Sciatic nerve (tissue), 2 donors: ENCODE measurements around the gene LEMD2. TPM values are rescaled to one million over a fixed set of nuclear protein-coding genes. Genes with fewer than 3 reads are reported as not detected.

Experiments
- ATAC-seq: fragments of 200-7000 bp; cut with Tn5 transposase; one replicate; pipeline ENCODE4 v1.9.1; 2020; ENCODE audit warnings: mild to moderate bottlenecking, moderate library complexity
- DNase-seq: peaks from one replicate; pipeline ENCODE4 v3.0.0-alpha.2; 2020; ENCODE audit warnings: low spot score
- intact Hi-C: fragments of 100-400 bp; cut with DNase I; formaldehyde crosslinking; loops from one replicate; pipeline ENCODE4 v1.14.2; 2022
- total RNA-seq: library from RNA; stranded (reverse); fragmentation: NEBNext Ultra II Directional; extraction: Animal tissue kit (Norgen Biotek cat#: 25700); gene quantifications from one replicate; pipeline ENCODE4 v1.2.1, GENCODE V29; 2021
- donor health status: DM: no; HTN: no; CAD: no.
- donor health status: DM: no; HTN: no; CAD: no.

Gene LEMD2
- total RNA-seq, 1 donor from 2014 or later: 55.2 TPM

DNA sequence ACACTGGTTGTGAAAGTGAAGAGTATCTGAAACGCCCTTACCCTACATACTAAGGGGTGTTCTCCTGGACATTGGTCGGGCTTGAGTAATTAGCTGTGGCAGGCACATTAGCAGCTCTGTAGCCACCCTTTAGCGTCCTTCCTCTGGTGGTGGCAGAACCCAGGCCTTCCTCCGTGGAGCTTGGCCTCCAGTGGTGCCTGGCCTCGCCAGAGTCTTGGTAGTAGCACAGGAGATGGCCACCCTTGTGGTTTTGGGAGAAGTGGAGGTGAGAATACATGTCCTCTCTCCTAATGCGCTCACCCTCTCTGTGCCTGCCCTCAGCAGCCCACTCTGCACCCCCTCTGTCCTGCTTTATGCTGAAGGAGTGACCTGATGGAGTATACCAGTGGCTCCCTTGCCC lies 59.9 kb downstream of the LEMD2 start:
- no peak for ATAC-seq
- no peak for DNase-seq
- intact Hi-C loops: no loop called here

DNA sequence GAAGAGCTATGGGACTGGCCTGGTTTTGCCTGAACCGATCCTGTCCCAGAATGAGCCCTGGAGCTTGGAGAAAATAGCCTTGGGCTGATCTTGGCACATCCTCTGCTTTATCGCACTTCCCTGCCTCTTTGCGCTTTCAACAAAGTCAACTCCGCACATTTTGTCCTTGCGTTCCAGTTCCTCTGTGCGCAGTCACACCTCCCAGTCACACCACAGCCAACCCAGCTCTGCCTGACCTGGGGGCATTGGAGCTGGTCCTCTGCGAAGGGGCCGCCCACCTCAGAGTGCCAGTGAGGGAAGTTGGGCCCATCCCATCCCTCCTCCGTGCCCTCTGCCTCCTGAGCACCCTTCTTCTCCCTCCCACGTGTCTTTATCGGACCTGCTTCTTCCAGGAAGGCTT lies 60.5 kb downstream of the LEMD2 start:
- DNase-seq: no peak
- intact Hi-C loops: no loop called here
- no peak for ATAC-seq

DNA sequence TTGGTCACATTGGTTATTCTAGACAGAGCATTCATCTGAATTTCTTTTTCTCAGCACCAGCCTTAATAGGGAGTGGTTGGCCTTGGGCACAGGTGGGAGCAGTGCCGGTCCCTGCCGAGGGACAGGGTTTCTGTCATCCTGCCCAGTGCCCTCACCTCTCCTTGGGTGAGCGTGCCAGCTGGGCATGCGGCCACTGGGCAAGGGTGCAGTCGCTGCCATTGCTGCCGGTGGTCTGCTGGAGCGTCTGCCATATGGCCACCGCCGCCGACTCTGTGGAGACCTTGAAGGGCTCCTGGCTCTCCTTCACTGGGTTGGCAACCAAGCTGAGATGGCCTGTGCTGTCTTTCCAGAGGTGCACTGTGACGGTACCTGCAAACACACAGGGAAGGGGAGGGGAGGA lies 61.0 kb downstream of the LEMD2 start:
- DNase-seq (no peak), ATAC-seq (no peak)
- intact Hi-C loops: no loop called here

DNA sequence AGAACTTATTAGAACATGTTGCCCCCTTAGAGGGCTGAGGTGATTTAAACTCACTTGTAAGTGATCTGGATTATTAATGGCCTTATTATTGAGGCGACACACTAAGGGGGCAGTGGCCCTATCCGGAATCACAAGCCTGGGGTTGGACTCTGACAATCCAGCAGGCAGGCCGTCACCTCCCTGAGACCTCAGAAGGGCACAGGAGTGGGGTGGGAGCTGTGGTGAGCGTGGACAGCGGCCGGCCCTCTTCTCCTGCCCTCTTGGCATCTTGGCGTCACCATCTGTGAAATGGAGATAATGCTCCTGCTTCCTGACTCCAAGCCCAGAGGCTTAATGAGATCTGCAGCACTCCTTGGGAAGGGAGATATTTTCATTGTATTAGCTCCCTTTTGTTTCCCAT lies 61.8 kb downstream of the LEMD2 start:
- intact Hi-C loops: no loop called here
- no peak for ATAC-seq
- DNase-seq: no peak

DNA sequence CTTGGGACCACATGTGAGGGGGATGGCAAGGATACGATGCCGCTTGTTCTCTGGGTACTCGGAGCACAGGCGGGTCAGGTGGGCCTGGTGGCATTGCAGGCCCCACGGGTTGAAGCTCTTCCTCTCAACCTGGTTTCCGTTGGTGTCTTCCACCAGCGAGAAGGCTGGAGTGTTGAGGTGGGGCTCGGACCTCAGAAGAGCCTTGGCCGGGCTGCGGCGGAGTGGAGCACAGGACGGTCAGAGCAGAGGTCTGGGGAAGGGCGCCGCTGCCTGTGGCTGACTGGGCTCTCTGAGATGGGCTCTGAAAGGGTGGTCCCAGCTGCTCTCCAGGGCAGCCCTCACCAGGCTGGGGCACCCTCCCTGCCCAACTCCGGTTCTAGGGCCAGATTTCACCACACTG lies 62.2 kb downstream of the LEMD2 start:
- intact Hi-C loops: no loop called here
- ATAC-seq (no peak), DNase-seq (no peak)

DNA sequence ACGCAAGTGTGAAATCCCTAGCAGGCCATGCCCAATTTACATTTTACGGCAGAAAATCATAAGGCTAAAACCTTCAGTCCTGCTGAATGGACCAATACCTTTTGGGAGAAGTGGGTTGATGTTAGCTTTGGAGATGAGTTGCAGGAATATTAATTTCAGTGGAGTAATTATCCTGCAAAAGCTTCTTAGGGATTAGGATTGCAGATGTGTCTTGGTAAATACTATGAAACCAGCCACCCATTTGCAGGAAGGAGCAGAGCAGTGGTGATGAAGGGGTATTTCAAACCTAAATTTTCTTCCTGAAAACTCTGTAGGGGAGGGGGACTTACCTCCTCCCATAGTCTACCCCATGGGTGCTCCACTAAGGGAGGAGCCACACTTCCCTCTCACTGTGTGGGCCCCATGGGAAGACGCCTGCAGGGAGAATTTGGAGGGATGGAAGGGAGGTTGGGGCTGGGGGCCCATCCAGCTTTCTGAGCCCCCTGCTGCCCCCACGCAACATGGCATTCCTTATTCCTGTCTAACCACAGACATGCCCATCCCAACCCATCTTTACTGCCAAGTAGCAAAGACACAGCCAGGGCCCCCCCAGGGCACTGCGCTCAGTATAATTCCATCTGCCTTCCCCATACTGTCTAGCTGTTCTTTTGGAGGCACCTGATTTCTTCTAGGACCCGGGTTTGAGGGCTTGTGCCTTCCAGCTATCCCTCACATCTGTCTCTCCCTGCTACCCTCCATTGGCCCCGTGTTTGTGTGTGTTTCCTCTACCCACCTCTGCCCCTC lies 62.8 kb downstream of the LEMD2 start:
- ATAC-seq: no peak

DNA sequence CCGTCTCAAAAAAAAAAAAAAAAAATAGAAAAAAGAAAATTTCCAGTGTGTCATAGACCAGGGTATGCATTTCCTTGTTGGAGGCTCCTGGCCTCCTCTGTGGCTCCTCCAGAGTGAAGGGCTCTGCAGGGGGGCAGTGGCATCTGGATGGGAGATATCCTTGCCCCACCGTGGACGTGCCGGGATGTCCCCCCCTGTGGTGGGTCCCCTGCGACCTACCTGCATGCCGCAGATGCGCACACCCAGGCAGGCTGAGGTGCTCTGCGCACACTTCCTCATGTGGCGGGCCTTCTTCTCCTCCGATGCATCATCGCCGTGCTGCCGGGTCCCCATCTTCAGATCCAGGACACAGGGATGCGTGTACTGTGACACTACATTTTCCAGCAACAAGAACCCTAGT lies 63.7 kb downstream of the LEMD2 start:
- intact Hi-C loops: no loop called here
- no peak for DNase-seq

More for the DNA sequence above, 62.8 kb downstream of the LEMD2 start:
- intact Hi-C loops: no loop called here
- DNase-seq: no peak

DNA sequence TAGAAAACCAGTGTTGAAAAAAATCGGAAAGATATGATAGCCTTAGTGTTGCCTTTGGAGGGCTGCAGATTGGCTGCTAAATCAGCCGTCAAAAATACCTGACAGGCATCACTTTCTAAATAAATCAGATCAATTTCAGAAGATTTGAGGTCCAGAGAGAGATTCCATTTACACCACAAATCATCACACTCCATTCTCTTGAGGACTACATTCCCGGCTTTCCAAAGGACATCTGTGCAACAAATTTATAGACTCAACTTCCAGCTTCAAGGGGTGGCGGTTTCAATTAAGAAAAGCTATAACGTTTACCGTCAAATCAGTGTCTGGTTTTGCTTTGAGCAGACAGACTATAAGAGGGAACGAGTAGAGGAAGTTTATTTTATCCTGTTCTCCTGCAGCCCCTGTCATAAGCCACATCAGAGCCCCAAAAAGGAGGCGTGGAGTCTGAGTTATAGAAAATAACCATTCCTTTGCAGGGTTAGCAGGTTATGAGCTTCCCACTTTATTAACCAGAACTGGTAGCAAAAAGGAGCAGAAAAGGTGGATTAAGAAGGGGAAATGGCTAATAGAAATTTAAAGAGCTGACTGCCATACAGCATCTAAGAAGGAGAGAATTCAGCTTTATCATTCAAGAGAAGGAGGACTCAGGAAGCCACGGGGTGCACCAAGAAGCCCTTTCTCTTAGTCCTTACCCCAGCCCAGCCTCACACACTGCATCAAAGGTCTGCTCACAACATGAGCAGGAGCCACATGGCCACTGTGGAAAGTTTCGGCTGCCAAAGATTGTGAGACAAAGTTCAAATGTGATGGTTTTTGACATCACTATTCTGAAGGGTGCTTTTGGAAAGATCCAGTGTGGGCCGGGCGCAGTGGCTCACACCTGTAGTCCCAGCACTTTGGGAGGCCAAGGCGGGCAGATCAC lies 64.6 kb downstream of the LEMD2 start:
- no peak for DNase-seq
- intact Hi-C loops: no loop called here
- no peak for ATAC-seq

More for the DNA sequence above, 63.7 kb downstream of the LEMD2 start:
- ATAC-seq: no peak

DNA sequence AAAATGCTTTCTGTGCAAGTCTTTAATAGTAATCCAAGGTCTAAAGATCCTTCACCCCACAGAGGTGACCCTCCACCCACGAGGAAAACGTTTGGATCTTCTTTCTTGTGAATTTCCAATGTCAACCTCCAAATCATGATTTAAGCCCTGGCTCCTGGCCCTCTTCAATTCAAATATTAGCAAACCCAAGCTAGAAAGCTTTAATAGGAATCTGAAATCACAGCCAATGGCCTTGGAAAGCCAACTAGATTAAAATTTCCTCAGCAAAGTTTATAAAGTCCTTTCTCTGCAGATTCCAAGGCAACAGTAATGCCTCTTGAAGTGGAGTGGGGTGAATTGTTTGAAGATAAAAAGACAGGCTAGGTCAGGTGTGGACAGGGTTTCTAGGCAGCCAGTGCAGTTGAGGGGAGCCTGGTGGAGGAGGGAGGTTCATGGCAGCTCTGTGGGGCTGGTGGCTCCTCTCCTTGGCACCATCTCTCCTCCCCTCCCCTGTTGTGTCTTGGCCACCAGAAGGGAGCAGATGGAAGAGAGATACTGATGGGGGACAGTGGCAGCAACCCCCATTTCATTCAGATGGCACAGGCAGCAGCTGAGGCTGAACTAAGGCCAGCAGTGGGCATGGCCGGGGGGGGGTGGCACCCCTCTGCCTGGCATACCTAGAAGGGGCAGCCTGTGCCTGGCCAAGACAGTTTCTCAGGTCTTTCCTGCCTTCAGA lies 65.4 kb downstream of the LEMD2 start:
- ATAC-seq (no peak), DNase-seq (no peak)
- intact Hi-C loops: no loop called here

DNA sequence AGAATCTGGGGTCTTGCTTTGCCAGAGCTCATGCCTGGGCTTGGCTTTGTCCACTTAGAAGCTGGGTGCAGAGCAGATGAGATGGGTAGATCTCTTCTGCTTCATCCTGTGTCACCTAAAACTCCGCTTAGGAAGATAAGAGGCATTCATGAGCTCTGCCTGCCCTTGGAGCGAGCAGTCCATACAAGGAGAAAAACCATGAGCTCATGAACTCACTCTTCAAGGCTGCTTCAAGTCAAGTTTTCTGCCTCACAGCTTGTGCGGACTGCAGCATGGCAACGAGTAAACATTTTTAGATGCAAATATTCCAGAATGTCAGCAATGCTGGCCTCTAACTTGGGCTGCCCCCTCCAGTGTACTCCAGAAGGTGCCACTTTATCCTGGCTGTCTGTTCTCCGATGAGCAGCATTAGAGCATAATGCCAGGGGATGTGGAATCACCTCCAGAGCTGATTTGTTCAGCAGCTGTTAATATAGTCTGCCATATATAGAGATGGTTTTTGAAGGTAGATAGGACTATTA lies 66.8 kb downstream of the LEMD2 start:
- intact Hi-C loops: no loop called here
- DNase-seq (no peak), ATAC-seq (no peak)

DNA sequence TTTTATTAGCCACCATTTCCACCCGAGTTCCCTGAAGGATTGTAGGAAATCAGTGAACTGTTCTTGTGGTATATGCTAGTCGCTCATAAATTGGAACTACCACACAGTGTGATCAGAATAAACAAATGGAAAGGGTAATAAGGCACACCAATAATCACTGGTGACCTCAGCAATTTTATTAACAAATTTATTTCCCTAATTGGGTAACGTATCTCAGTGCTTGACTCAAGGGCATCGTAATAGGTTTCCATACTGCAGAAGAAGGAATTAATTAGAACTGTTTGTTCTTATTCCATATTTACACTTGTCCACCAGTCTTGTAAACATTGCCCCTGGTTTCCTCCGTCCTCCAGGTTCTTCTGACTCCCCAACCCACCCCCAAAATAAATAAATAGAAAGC lies 67.4 kb downstream of the LEMD2 start:
- ATAC-seq (no peak), DNase-seq (no peak)
- intact Hi-C loops: no loop called here

Other genes with a start within 250 kb of the LEMD2 start
- gene BAK1, start 208.9 kb downstream of the LEMD2 start, total RNA-seq: 10.7 TPM
- gene ITPR3, start 167.8 kb downstream of the LEMD2 start, total RNA-seq: 88.6 TPM
- 32.7 TPM for gene UQCC2, start 77.4 kb downstream of the LEMD2 start, total RNA-seq
- 0.31 TPM for gene IP6K3, start 42.2 kb downstream of the LEMD2 start, total RNA-seq
- gene MLN, start 14.9 kb upstream of the LEMD2 start, total RNA-seq: not detected